ENCODE measurements around the gene SUGP1.

DNA sequence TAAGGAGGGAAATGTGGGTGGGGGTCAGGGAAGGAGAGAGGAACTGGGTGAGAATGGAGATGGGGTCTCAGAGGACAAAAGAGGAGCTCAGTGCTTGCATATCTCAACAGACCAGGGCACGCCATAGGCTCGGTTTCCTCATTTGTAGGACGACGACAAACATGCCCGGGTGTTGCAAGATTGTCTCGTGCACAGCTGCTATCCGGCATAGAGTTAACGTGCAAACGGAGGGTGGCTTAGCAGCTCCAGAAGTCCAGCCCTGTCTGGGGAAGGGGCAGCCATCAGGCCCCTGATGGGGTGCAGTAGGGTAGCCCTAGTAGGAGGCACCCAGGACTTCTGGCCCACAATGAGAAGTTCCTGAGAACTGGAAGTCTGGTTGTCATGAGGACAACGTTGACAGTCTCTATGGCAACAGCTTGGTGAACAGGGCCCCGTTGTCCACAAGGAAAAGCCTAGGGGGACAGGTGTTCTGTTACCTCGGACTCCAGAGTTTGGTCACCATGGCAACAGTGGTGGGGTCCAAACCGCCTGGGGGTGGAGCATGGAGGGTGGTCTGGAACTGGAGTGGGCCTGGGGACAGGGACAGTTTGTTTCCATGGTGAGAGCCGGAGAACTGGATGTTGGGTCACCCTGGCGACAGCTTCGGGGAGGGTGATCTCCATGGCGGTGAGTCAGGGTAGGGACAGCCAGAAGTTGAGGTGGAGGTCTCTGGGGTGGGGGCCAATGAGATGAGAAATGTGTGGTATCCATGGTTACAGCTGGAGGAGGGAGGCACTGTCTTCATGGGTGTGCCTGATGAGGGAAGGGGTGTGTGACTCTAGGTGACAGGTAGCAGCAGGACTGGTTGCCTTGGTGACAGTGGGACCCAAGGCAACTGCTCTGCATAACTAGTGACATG, 64.0 kb downstream of the SUGP1 start:
- TF ChIP-seq, protein P1, sequence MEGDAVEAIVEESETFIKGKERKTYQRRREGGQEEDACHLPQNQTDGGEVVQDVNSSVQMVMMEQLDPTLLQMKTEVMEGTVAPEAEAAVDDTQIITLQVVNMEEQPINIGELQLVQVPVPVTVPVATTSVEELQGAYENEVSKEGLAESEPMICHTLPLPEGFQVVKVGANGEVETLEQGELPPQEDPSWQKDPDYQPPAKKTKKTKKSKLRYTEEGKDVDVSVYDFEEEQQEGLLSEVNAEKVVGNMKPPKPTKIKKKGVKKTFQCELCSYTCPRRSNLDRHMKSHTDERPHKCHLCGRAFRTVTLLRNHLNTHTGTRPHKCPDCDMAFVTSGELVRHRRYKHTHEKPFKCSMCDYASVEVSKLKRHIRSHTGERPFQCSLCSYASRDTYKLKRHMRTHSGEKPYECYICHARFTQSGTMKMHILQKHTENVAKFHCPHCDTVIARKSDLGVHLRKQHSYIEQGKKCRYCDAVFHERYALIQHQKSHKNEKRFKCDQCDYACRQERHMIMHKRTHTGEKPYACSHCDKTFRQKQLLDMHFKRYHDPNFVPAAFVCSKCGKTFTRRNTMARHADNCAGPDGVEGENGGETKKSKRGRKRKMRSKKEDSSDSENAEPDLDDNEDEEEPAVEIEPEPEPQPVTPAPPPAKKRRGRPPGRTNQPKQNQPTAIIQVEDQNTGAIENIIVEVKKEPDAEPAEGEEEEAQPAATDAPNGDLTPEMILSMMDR (IDR thresholded peaks at IDR 0.05), result no peak
- no peak for TF ChIP-seq POLR2AphosphoS5 (IDR thresholded peaks at IDR 0.05)
- no peak for TF ChIP-seq POLR2A (IDR thresholded peaks at IDR 0.05)
- no peak for TF ChIP-seq EP300 (IDR thresholded peaks at IDR 0.05)

All from stomach (tissue), 4 donors.